ENCODE measurements around the gene AGTPBP1. TPM values are rescaled to one million over a fixed set of nuclear protein-coding genes. Genes with fewer than 3 reads are reported as not detected.

Gene AGTPBP1
- total RNA-seq, 1 experiment from 2014 or later, result 122 TPM

DNA sequence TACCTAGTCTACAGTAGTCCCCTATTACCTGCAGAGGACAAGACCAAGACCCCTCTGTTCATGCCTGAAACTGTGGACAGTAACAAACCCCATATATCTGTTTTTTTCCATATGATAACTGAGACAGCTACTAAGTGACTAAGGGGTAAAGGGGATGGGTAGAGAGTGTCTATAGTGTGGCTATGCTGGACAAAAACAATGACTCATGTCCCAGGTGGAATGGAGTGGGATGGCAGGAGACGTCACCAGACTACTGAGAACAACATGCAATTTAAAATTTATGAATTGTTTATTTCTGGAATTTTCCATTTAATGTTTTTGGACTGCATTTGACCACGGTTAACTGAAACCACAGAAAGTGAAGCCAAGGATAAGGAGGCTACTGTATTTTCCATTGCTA is 171.8 kb downstream of the AGTPBP1 start:
- no peak for DNase-seq (ENCODE audit: low spot score)
- in situ Hi-C loops (cut with HindIII; ENCODE audit: low sequenced_read_pairs), result no loop called here

DNA sequence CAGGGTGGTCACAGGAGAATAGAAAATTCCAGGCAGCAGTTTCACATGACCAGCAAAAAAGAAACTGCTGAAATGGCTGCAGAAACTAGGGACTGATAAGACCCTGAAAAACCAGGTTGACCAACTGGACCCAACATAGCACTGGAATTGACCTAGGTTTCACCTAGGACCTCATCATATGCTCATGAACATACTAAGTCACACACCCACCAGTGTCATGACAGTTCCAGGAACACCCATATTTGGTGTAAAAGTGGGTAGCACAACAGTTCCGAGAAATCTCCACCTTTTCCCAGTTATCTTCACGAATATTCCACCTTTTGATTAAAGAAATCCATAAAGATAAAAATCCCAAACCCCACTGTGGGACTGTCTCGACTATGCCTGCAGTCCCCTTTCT is 182.2 kb downstream of the AGTPBP1 start:
- DNase-seq (ENCODE audit: low spot score), result no peak
- in situ Hi-C loops (cut with HindIII; ENCODE audit: low sequenced_read_pairs), result no loop called here

DNA sequence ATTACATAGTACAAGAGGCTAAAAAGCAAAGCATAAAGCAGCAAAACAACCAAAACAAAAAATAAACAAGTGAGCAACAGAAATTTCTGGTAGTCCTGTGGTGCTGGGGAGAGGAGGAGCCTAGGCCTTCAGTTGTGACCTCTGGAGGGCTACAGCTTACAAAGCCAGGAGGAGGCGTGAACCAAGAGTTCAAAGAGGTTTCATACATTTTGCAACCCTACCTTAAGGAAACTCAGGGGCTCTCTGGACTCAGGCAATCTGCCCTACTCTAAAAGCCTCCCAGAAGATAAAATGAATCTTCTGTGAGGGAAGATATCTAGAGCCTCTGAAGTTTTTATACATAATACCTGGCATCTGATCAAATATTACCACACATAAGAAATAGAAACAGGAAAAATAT is 187.4 kb downstream of the AGTPBP1 start:
- no peak for DNase-seq (ENCODE audit: low spot score)
- in situ Hi-C loops (cut with HindIII; ENCODE audit: low sequenced_read_pairs), result no loop called here

DNA sequence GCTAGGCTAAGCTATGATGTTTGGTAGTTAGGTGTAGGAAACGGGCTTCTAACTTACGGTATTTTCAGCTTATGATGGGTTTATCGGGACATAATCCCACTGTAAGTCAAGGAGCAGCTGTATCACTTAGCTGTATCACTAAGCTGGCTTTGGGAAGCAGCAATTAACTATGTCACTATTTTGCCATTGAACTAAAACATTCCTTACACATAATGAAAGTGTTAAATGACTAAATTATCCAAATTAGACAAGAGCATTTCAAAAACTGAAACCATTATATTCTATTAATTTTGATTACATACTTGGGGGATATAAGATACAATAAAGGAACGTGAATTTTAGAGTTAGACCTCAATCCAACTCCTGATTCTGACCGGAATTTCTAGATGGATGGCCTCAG is 188.3 kb downstream of the AGTPBP1 start:
- DNase-seq (ENCODE audit: low spot score), result no peak
- in situ Hi-C loops (cut with HindIII; ENCODE audit: low sequenced_read_pairs), result no loop called here

DNA sequence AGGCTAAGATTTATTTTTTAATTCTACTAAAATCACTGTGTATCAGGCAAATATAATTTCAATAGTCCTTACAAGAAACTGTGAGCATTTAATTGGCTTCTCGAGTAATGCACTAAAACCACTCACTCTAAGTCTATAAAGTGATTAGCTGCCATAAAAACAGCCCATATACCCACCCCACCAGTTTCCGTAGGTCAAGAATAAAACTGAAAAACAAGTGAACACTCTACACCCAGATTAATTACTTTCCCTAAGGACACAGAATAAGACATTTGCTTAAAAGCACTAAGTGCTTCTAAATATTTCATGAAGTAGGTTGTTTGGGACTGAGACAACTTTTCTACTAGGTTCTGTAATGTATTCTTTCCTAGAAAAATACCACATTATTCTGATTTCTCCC is 194.2 kb downstream of the AGTPBP1 start:
- no peak for DNase-seq (ENCODE audit: low spot score)
- in situ Hi-C loops (cut with HindIII; ENCODE audit: low sequenced_read_pairs), result no loop called here

DNA sequence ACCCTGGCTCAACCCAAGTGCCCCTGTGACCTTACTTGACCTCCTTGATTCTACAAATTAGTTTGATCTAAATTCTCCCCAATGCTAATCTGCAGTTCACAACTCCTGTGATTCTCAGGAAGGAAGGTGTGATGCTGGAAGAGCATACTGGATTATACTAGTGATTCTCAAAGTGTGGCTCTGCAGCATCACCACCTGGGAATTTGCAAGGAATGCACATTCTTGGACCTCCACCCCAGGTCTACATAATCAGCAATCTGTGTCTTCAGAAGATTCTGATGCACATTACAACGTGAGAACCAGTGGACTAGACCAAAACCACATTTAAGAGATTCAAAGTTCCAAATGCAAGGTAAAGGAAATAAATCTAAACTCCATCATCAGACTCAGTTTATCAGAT is 198.6 kb downstream of the AGTPBP1 start:
- in situ Hi-C loops (cut with HindIII; ENCODE audit: low sequenced_read_pairs), result no loop called here
- no peak for DNase-seq (ENCODE audit: low spot score)

DNA sequence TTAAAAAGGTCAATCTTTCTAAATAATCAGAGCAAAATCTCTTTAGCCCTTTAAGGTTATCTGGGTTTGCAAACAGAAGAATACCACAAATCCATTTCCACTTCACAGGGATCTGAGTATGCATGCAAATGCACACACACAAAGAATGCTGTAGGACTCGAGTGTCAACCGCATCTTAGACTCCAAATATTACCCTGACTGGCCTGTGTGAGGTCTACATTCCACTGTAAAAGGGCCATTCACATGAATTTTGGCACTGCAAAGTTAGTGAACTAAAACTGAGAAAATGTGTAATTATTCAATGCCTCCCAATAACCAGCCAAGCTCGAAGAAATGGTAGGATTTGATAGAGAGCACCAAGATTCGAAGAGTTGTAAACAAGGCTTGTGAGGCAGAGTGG is 199.9 kb downstream of the AGTPBP1 start:
- no peak for DNase-seq (ENCODE audit: low spot score)
- in situ Hi-C loops (cut with HindIII; ENCODE audit: low sequenced_read_pairs), result no loop called here

DNA sequence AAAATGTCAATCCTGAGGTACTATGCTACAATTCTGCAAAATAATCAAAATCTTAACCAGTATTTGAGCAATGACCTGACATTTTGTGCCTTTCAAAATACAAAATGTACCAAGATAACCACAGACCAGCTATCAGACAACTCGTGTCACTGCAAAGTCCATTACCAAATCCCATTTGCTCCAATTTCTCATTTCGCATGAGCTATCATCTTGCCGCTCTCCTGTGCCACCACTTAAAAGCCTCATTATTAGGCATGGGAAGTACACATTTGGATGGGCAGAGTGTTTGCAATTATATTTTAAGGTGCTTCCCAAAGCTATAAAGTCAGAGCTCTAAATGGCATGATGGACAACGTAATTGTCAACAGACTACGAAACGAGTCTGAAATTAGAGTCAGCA is 205.2 kb downstream of the AGTPBP1 start:
- no peak for DNase-seq (ENCODE audit: low spot score)

DNA sequence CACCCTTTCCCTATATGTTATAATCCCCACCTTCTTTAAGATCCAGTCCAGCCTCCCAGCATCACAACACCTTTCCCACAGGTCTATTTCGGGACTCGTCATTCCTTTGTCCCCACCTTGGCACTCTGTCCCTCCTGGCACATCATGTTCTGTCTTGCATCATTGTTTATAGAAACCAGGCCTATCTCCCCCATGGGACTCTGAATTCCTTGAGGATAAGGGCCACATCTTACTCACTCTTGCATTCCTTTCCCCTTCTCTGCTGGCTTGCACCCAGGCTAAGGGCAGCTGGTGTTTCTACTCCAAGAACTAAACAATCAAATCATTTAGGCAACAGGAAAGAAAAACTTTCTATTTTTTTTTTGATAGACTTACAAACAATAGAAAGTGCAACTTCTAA is 205.7 kb downstream of the AGTPBP1 start:
- no peak for DNase-seq (ENCODE audit: low spot score)
- in situ Hi-C loops (cut with HindIII; ENCODE audit: low sequenced_read_pairs), result no loop called here

More for the DNA sequence above, 205.2 kb downstream of the AGTPBP1 start:
- in situ Hi-C loops (cut with HindIII; ENCODE audit: low sequenced_read_pairs), result no loop called here

DNA sequence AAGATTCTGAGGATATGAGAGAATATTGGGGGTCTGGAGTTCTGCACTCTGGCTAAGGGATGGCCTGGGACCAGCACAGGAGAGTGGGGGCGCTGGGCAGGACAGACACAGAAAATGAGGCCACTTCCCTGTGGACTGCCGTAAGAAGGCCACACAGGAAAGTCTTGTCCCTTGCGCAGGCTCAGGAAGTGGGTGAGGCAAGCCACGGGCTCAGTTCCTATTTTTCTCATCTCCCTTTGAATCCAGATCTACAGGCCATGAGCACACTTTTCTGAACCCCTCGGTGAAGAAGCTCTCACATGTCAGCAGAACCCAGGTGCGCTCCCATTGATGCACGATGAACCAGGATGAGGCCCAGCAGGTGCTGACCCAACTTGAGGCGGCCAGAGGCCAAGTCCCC is 207.4 kb downstream of the AGTPBP1 start:
- DNase-seq (ENCODE audit: low spot score), result no peak
- in situ Hi-C loops (cut with HindIII; ENCODE audit: low sequenced_read_pairs), result no loop called here

DNA sequence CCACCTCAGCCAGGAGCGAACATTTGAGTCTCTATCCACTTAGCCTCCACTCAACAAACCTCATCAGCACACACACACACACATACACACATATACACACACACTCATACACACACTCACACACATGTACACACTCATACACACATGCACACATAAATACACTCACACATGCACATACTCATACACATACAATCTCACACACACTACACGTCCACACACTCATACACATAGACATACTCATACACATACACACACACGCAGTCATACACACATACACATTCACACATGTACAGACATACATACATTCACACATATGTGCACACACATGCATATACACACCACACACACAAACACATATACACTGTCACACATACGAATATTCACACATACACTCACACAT is 208.2 kb downstream of the AGTPBP1 start:
- in situ Hi-C loops (cut with HindIII; ENCODE audit: low sequenced_read_pairs), result no loop called here
- no peak for DNase-seq (ENCODE audit: low spot score)

DNA sequence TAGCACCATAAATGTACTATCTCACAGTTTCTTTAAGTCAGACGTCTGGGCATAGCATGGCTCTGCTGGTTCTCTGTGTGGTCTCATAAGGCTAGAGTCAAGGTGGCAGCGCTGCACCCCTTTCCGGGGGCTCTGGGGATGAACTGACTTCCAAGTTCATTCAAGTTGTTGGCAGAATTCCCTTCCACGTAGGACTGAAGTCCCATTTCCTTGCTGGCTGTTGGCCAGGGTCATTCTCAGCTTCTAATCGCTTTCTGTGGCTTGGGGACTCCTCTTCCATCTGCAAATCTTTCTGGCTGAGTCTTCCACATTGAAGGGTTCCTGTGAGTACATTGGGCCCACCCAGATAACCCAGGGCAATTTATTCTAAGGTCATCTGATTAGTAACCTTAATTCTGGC is 211.0 kb downstream of the AGTPBP1 start:
- in situ Hi-C loops (cut with HindIII; ENCODE audit: low sequenced_read_pairs), result no loop called here
- no peak for DNase-seq (ENCODE audit: low spot score)

DNA sequence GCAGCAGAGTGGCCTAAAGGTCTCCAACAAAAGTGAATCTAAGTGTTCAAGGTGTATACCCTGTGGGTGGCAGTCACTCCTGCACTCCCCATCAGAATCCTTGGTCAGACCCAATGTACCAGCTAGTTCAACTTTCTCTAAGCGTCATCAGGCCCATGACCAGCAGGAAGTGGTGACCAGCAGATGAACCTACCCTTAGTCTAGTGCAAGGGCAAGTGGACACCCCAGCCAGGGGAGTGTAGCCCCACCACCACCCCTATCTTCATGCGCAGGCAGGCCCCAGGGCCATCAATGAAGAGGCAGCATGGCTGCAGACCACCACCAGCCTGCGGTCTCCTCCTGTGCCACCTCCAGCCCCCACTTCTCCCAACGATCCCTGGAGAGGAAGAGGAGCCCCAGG is 213.1 kb downstream of the AGTPBP1 start:
- in situ Hi-C loops (cut with HindIII; ENCODE audit: low sequenced_read_pairs), result no loop called here
- no peak for DNase-seq (ENCODE audit: low spot score)

DNA sequence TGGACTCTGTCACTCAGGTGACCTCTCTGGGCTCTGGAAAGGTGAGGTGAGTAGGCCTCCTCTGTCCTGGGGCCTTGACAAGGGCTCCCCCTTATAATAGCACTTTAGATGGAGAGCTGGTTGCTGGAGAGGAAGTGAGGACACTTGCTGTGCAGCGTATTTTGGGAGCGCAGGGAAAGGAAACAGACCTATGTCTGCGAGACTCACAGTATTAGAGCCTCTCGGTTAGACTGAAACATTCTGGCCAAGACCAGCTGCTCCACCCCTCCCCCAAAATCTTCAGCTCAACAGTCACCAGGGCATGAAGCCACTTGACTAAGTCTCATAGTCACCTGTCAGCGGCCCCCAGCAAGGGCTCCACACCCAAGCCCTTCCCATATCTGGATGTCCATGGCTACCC is 213.6 kb downstream of the AGTPBP1 start:
- peak; percentile 16 for DNase-seq (ENCODE audit: low spot score)
- in situ Hi-C loops (cut with HindIII; ENCODE audit: low sequenced_read_pairs), result no loop called here

DNA sequence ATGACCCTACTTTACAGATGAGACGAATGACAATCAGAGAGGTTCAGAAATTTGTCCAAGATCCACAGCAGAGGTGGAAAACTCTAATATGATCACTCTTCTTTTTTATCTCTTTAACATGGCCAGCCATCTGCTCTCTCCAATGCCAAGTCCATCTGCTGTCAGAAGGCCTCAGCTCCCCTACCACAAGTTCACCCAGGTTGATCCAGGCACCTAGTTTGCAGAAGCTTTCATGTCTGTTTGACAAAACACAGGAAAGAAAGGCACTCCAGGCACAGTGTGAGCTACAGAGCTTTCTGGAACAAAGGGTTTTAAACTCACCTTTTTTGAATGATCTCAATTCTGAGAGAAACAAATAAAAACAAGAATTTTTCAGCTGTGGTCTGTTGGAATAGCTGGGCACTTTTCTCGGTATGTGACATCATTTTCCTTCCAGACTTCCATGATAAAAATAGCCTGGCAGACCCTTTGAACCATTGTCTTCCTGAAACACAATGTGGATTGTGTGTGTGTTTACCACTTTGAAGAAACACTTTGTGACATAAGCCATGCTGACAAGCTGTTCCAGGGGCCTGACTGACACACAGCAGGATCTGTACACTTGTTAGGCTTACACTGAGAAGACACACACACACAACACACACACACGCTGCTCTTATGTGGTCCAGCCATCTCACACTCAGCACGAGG is 214.3 kb downstream of the AGTPBP1 start:
- in situ Hi-C loops (cut with HindIII; ENCODE audit: low sequenced_read_pairs), result no loop called here
- DNase-seq (ENCODE audit: low spot score), result peak; percentile 65

DNA sequence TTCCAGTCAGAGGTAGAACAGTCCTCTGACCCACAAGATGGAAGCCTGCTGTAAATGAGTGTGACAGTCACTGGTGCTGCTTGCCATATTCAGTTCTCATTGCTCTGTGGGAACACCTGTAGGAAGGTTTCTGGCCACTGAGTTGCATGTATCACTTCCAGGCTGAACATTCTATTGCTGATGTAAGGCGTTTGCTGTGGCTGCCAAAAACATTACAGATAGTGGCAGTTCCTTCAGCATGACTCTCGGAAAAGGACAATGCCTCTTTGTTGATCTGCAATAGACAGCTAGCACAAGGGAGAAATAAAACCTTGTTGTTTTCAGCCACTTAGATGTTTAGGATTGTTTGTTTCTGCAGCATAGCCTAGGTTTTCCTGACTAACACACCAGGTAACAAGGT is 217.2 kb downstream of the AGTPBP1 start:
- in situ Hi-C loops (cut with HindIII; ENCODE audit: low sequenced_read_pairs), result no loop called here
- no peak for DNase-seq (ENCODE audit: low spot score)

DNA sequence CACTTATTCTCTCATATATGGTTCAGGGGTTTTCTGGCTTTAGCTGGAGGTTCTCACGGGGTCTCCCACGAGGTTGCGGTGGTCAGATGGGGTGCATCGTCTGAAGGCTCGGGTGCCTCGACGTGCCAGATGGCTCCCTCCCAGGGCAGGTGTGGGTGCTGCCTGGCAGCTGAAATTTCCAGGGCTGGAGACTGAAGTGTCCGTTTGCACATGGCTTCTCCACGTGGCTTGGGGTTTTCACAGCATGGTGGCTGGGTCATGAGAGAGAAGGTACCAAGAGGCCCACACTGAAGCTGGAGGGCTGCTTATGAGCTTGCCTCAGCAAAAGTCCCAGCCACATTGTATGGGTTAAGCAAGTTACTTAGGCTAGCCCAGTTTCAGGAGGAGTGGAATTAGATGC is 218.6 kb downstream of the AGTPBP1 start:
- peak; percentile 25 for DNase-seq (ENCODE audit: low spot score)
- in situ Hi-C loops (cut with HindIII; ENCODE audit: low sequenced_read_pairs), result no loop called here

DNA sequence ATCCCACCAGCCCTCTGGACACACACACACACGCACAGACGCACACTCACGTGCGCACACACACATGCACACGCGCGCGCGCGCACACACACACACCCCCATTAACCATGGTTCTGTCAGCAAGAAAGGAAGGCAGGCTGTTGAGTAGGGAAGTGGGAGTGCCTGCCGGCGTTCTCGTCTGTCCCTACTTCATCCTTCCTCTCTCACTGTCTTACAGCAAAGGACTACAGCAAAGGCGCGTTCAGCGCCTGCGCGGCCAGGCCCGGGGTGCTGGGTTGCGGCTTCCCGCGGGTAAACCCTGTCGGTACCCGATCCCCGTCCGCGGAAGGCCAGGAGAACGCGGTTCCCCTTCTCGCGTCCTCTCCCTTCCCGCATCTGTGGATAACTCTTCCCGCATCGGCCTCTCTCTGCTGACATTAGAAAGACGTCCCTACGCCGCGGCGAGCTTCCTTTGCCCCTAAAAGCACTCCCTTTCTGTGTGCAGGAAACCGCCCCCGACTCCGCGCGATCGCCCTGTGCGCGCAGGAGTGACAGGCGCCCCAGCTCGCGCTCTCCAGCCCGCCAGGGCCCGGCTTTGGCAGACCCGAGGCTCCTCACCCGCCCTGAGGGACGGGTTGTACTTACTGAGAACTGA is 219.2 kb downstream of the AGTPBP1 start:
- in situ Hi-C loops (cut with HindIII; ENCODE audit: low sequenced_read_pairs), result no loop called here

DNA sequence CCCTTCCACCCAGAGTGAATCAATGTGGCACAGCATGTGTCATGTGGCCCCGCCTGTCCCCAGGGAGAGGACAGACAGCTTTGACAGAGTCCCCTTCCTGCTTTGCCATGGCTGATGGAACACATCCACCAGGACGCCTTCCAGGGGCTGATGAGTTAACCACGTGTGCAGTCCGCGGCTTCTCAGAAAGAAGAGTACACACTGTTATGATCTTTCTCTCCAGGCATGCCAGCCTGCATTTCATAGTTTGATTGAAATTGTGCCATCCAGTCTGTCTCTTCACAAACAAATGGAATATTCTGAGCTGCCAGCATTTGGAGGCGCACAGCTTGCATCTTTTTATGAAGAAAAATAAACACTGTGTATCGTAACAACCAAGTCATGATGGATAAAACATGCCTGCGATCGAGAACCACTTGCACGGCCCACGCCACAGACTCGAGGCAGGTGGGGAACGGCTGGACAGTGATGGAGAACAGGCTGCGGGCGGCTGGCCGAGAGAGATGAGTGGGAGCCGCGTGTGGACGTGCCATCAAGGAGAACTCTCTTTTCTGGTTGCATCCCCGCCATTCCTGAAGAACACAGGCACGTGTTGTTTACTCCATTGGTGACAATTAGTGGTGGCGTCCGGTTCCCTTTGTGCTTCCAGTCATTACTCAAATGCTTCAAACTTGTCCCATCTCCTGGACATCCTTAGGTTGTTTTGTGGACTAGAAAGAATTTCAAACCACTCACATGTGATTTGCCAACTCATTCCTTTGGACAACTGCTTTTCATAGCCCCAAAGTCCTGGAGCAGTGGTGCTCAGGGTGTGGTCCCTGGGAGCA is 220.2 kb downstream of the AGTPBP1 start:
- peak; percentile 86 for DNase-seq (ENCODE audit: low spot score)
- in situ Hi-C loops (cut with HindIII; ENCODE audit: low sequenced_read_pairs), result no loop called here

More for the DNA sequence above, 219.2 kb downstream of the AGTPBP1 start:
- DNase-seq (ENCODE audit: low spot score), result peak; percentile 47

DNA sequence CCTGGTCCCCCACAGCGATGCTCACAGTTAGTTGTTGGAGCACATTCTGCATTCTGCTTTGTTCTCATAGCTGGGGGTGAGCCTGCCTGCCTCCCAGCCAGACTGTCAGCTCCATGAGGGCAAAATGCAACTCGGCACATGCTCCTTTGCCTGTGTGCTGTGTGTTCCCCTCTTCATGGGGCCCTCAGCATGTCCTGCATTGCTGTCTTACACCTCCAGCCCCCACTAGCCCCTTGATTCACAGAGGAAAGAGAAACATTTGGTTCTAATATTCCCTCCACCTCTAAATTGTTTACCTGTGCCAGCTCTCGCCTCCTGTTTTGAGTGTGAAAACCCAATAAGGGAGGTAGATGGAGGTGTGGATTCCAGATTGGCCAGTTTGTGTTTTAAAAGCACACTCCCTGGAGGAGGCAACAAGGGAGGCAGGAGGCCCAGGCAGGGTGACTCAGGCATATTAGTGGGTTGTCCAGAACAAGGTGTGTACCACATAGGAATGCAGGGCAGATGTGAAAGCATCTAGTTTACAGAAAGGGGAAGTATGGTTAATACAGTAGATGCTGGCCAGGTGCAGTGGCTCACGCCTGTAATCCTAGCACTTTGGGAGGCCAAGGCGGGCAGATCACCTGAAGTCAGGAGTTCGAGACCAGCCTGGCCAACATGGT is 224.6 kb downstream of the AGTPBP1 start:
- in situ Hi-C loops (cut with HindIII; ENCODE audit: low sequenced_read_pairs), result no loop called here
- DNase-seq (ENCODE audit: low spot score), result no peak

All from G401 (cell line).